Cardiac muscle cell (in vitro differentiated cells and primary cell): ENCODE measurements around the gene RUVBL2. TPM values are rescaled to one million over a fixed set of nuclear protein-coding genes. Genes with fewer than 3 reads are reported as not detected.
A peak's percentile ranks its signal among the peaks of the same experiment; 100 is the strongest.

Experiments
- DNase-seq, 2 donors: peaks; one replicate each; pipeline versions ENCODE4 v3.0.0 to v3.0.0-alpha.2; 2010 to 2017; ENCODE audit warnings: low read depth in 1 of 2, low spot score in 1 of 2
- H3K27ac ChIP-seq: fragments of 200-600 bp; sonication (generic); 2 replicates; pipeline ENCODE4 v1.5.1; 2016
- H3K27me3 ChIP-seq: fragments of 200-600 bp; sonication (generic); 2 replicates; pipeline ENCODE4 v1.6.0; 2016; ENCODE audit warnings: control low read depth
- H3K36me3 ChIP-seq: fragments of 200-600 bp; sonication (generic); 2 replicates; pipeline ENCODE4 v1.5.1; 2016; ENCODE audit warnings: control low read depth
- H3K4me1 ChIP-seq: fragments of 200-600 bp; sonication (generic); 2 replicates; pipeline ENCODE4 v1.8.1; 2017; ENCODE audit warnings: low read depth, mild to moderate bottlenecking, mixed run types
- H3K4me3 ChIP-seq: fragments of 200-600 bp; sonication (generic); 2 replicates; pipeline ENCODE4 v1.5.1; 2016; ENCODE audit warnings: mild to moderate bottlenecking
- H3K9me3 ChIP-seq: fragments of 200-600 bp; sonication (generic); 2 replicates; pipeline ENCODE4 v1.5.1; 2017; ENCODE audit warnings: low read depth, mild to moderate bottlenecking, control low read depth
- CTCF ChIP-seq: IDR thresholded peaks from 2 replicates; pipeline ENCODE4 v1.5.1; 2012; ENCODE audit warnings: low read depth, mild to moderate bottlenecking, low read length
- polyA plus RNA-seq: library from polyadenylated mRNA; unstranded; fragments of >200 nt; fragmentation: Nextera tagmentation; extraction: Ambion mirVana; gene quantifications from 2 replicates; pipeline ENCODE4 v1.2.1, GENCODE V29; 2016
- total RNA-seq: library from RNA; depleted of rRNA; stranded (reverse); fragments of >200 nt; gene quantifications from 2 replicates; pipeline ENCODE4 v1.2.3, GENCODE V29; 2016

Gene RUVBL2
- total and polyA plus RNA-seq, 2 experiments from 2014 or later, result 128 to 294 TPM

- H3K27ac ChIP-seq, result no peak overlapping the region
- H3K27me3 ChIP-seq, result no peaks in the 10 kb centered on the region
- H3K4me3 ChIP-seq, result no peak overlapping the region
- DNase-seq, result no peak
- no peaks in the 10 kb centered on the region for H3K9me3 ChIP-seq
- H3K4me1 ChIP-seq, result no peaks in the 10 kb centered on the region
- no peak for TF ChIP-seq CTCF
- no peaks in the 10 kb centered on the region for H3K36me3 ChIP-seq
These were observed 43.5 kb upstream of the RUVBL2 start for GRCh38 chr19:48950159-48950558.

- no peaks in the 10 kb centered on the region for H3K27me3 ChIP-seq
- no peak for TF ChIP-seq CTCF
- H3K27ac ChIP-seq, result no peak overlapping the region
- no peak overlapping the region for H3K4me3 ChIP-seq
- H3K4me1 ChIP-seq, result no peaks in the 10 kb centered on the region
- H3K36me3 ChIP-seq, result no peaks in the 10 kb centered on the region
- no peak for DNase-seq
- H3K9me3 ChIP-seq, result no peaks in the 10 kb centered on the region
These were observed 42.7 kb upstream of the RUVBL2 start for GRCh38 chr19:48950830-48951519.

GRCh38 chr19:48953141-48953540, 40.5 kb upstream of the RUVBL2 start:
- H3K36me3 ChIP-seq, result no peaks in the 10 kb centered on the region
- no peak for TF ChIP-seq CTCF
- no peaks in the 10 kb centered on the region for H3K4me1 ChIP-seq
- no peak for DNase-seq
- H3K27me3 ChIP-seq, result no peaks in the 10 kb centered on the region
- H3K27ac ChIP-seq, result no peak overlapping the region
- H3K9me3 ChIP-seq, result no peaks in the 10 kb centered on the region
- H3K4me3 ChIP-seq, result no peak overlapping the region

GRCh38 chr19:48953990-48954594, 39.6 kb upstream of the RUVBL2 start:
- H3K27ac ChIP-seq, result peak overlapping the region; percentile 83
- H3K4me1 ChIP-seq, result no peaks in the 10 kb centered on the region
- no peaks in the 10 kb centered on the region for H3K9me3 ChIP-seq
- H3K4me3 ChIP-seq, result no peak overlapping the region
- H3K27me3 ChIP-seq, result no peaks in the 10 kb centered on the region
- DNase-seq, result no peak
- no peaks in the 10 kb centered on the region for H3K36me3 ChIP-seq
- no peak for TF ChIP-seq CTCF

GRCh38 chr19:48954595-48955307, 38.9 kb upstream of the RUVBL2 start, which contains the start of gene BAX:
Gene BAX (plus strand): TSS chr19:48954875. CDS start chr19:48954929, 54 bp downstream.
- no peaks in the 10 kb centered on the region for H3K4me1 ChIP-seq
- DNase-seq, result peak; percentile 98 to 99
- H3K27ac ChIP-seq, result peak within 1 kb of the TSS; percentile 83
- no peaks in the 10 kb centered on the region for H3K9me3 ChIP-seq
- no peaks in the 10 kb centered on the region for H3K36me3 ChIP-seq
- peak within 1 kb of the TSS; percentile 70 for H3K4me3 ChIP-seq
- no peaks in the 10 kb centered on the region for H3K27me3 ChIP-seq
- no peak for TF ChIP-seq CTCF
